Chondrocyte (in vitro differentiated cells): ENCODE measurements around the gene UBE3D. TPM values are rescaled to one million over a fixed set of nuclear protein-coding genes. Genes with fewer than 3 reads are reported as not detected.
"Not testable (repeated sequence)": the region's sequence is repeated elsewhere in the genome, so short reads cannot be mapped to it uniquely, and the experiment has no call there.

ENCODE experiments used
- DNase-seq: peaks from one replicate; pipeline ENCODE4 v3.0.0; 2021; ENCODE audit warnings: mixed read lengths, low spot score
- H3K27ac Mint-ChIP-seq: one replicate; pipeline ENCODE4 v1.8.0; 2021; ENCODE audit warnings: mild to moderate bottlenecking, moderate library complexity, mixed read lengths; ENCODE audit not compliant: unreplicated experiment
- H3K27me3 Mint-ChIP-seq: 2 replicates; pipeline ENCODE4 v1.8.0; 2021; ENCODE audit warnings: low read depth, mixed read lengths
- H3K36me3 Mint-ChIP-seq: 2 replicates; pipeline ENCODE4 v1.8.0; 2021; ENCODE audit warnings: low read depth, mixed read lengths
- H3K4me1 Mint-ChIP-seq: 2 replicates; pipeline ENCODE4 v1.8.0; 2021; ENCODE audit warnings: low read depth, mild to moderate bottlenecking, mixed read lengths
- H3K4me3 Mint-ChIP-seq: one replicate; pipeline ENCODE4 v1.8.0; 2021; ENCODE audit warnings: mild to moderate bottlenecking, moderate library complexity, mixed read lengths; ENCODE audit not compliant: unreplicated experiment
- H3K9me3 Mint-ChIP-seq: 2 replicates; pipeline ENCODE4 v1.8.0; 2021; ENCODE audit warnings: low read depth, mixed read lengths
- total RNA-seq: library from RNA; stranded (reverse); gene quantifications from 3 replicates; pipeline ENCODE4 v1.2.1, GENCODE V29; 2021
- TF ChIP-seq, protein P1 (sequence below): fragments of 200-600 bp; sonication (generic); IDR thresholded peaks from 2 replicates; pipeline ENCODE4 v1.5.0; 2021; ENCODE audit warnings: antibody characterized with exemption, mild to moderate bottlenecking, moderate library complexity

UBE3D gene
- total RNA-seq, 1 donor from 2014 or later = 3.0 TPM

DNA sequence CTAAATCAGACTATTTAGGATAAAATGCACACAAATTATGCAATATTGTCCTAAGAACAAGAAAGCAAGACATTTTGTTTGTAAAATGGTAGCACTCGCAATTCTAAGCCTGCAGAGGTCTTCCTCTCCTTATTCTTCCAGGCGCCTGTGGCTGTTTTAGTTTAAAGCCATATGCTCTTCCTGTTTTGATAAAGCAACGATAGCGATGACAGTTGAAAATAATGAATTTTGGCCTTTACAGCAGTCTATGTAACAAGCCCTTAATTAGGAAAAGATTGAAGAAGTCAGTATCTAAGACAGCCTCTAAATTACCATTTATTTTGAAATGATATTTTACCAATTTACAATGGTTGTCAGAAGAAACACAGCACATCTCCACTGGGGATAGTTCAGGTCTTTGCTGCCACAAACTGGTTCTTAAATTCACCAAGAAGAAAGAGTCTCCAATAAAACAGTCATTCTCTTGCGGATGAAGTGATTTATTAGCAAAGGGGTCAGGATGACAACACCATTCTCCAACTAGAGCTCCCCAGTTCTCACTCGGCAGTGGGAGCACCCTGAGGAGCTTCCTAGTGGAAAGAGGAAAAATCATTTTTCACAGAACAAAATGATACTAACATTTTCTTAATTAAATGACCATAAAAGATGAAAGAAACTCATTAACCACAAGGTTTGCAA lies 21.4 kb downstream of the UBE3D start:
- Mint-ChIP-seq H3K9me3 (no peaks in the 10 kb centered on the region), H3K36me3 (peaks cover 2% of the 10 kb centered on the region), H3K4me1 (peaks cover 2% of the 10 kb centered on the region), H3K27ac (no peak overlapping the region), H3K4me3 (no peak overlapping the region), H3K27me3 (no peaks in the 10 kb centered on the region)
- TF ChIP-seq, protein P1, sequence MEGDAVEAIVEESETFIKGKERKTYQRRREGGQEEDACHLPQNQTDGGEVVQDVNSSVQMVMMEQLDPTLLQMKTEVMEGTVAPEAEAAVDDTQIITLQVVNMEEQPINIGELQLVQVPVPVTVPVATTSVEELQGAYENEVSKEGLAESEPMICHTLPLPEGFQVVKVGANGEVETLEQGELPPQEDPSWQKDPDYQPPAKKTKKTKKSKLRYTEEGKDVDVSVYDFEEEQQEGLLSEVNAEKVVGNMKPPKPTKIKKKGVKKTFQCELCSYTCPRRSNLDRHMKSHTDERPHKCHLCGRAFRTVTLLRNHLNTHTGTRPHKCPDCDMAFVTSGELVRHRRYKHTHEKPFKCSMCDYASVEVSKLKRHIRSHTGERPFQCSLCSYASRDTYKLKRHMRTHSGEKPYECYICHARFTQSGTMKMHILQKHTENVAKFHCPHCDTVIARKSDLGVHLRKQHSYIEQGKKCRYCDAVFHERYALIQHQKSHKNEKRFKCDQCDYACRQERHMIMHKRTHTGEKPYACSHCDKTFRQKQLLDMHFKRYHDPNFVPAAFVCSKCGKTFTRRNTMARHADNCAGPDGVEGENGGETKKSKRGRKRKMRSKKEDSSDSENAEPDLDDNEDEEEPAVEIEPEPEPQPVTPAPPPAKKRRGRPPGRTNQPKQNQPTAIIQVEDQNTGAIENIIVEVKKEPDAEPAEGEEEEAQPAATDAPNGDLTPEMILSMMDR = no peak
- no peak for DNase-seq

DNA sequence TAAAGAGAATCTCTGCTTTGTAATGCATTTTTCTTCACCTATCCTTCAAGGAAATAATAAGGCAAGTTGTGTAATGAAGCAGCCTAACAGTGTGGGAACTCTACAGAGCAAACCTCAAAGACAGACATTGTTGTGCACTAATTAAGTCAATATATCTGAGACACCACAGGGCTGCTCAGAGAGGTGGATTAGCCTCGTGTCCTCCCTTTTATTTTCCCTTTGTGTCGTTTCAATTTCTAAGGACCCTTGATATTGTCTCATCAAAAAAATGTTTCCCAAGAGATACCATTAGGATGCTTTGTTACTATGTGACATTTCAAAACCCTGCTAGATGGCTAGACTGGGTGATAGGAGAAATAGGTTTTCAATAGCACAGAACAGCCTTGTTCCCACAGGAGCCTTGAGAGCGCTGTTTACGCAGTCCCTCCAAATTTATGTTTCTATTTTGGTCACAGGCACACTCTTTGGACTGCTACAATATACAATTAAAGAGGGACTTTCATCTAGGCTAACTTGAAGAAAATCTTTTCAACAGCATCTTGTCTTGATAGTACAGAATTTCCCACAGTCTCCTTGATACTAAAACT lies 23.1 kb downstream of the UBE3D start:
- H3K27ac Mint-ChIP-seq = no peak overlapping the region
- H3K27me3 Mint-ChIP-seq = no peaks in the 10 kb centered on the region
- no peaks in the 10 kb centered on the region for H3K9me3 Mint-ChIP-seq
- H3K36me3 Mint-ChIP-seq = peaks cover 2% of the 10 kb centered on the region
- peaks cover 6% of the 10 kb centered on the region for H3K4me1 Mint-ChIP-seq
- TF ChIP-seq, protein P1 = no peak
- H3K4me3 Mint-ChIP-seq = no peak overlapping the region
- no peak for DNase-seq

DNA sequence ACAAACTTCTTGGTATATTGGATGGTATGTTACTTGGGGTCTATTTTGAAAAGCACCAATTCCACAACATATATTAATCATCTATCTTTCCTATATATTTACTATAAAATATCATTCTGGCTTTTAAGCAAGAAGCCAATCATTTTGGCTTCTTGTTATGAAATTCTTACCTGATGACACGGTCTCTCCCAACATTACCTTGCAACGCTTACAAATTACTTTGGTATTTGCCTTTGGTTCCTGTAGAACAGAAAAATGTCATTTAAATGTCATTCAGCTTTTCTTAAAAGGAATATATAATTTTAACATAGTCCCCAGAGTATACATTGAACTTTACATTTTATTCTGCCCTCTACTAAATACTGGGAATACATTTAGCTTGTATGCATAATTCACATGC lies 27.4 kb downstream of the UBE3D start:
- H3K4me3 Mint-ChIP-seq = no peak overlapping the region
- DNase-seq = no peak
- H3K4me1 Mint-ChIP-seq = peaks cover 3% of the 10 kb centered on the region
- H3K9me3 Mint-ChIP-seq = no peaks in the 10 kb centered on the region
- TF ChIP-seq, protein P1 = no peak
- peaks cover 5% of the 10 kb centered on the region for H3K36me3 Mint-ChIP-seq
- no peaks in the 10 kb centered on the region for H3K27me3 Mint-ChIP-seq
- H3K27ac Mint-ChIP-seq = no peak overlapping the region

DNA sequence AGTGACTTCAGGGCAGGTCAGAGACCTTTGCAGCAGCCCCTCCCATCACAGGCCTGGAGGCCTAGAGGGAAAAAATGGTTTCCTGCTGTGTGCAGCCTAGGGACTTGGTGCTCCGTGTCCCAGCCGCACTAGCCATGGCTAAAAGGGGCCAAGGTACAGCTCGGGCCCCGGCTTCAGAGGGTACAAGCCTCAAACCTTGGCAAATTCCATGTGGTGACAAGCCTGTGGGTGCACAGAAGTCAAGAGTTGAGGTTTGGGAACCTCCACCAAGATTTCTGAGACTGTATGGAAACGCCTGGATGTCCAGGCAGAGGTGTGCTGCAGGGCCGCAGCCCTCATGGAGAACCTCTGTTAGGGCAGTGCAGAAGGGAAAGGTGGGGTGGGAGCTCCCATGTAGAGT lies 34.0 kb downstream of the UBE3D start:
- peaks cover 3% of the 10 kb centered on the region for H3K9me3 Mint-ChIP-seq
- no peak for DNase-seq
- H3K27ac Mint-ChIP-seq = no peak overlapping the region
- no peaks in the 10 kb centered on the region for H3K27me3 Mint-ChIP-seq
- H3K4me3 Mint-ChIP-seq = no peak overlapping the region
- H3K4me1 Mint-ChIP-seq = no peaks in the 10 kb centered on the region
- H3K36me3 Mint-ChIP-seq = peaks cover 13% of the 10 kb centered on the region
- TF ChIP-seq, protein P1 = no peak

DNA sequence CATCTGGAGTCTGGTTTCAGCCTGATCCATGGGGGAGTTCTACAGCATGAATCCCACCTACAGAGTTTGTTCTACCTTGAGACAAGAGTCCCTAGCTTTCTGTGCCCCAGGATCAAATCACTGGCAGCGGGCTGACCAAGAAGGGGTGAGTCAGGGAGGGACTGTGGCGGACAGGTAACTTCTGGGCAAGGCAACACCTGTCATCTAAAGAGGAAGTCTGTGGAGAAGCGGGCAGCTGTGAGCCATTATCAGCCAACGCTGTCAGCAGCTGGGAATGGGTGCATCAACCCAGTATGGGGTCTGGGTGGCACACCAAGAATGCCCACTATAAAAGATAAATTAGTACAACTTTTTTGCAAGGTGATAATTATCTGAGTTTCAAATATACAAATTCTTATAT lies 45.9 kb downstream of the UBE3D start:
- Mint-ChIP-seq H3K9me3 (peaks cover 14% of the 10 kb centered on the region), H3K4me3 (no peak overlapping the region), H3K4me1 (peaks cover 5% of the 10 kb centered on the region), H3K27ac (no peak overlapping the region), H3K27me3 (no peaks in the 10 kb centered on the region), H3K36me3 (peaks cover 13% of the 10 kb centered on the region)
- TF ChIP-seq, protein P1 = no peak
- DNase-seq = no peak

DNA sequence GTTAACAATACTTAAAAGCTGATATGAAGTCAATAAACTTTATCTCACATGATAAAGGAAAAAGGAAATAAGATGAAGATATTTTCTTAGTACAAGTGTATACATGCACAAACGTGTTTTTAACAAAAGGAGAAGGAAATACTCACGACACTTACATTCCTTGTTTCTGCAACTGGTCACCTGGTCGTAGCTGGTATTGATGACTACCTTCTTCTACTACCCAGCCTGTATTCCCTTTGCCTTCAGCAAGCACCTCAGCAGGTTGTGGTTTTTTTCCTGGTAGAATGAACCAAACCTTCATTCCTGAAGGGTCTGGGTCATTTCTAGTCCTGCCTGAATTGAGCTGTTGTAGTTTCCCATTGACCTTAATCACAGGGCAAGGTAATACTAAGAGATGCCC lies 54.5 kb downstream of the UBE3D start:
- not testable (repeated sequence) for H3K27ac Mint-ChIP-seq, DNase-seq, H3K27me3 Mint-ChIP-seq, H3K4me3 Mint-ChIP-seq
- H3K9me3 Mint-ChIP-seq = peaks cover 16% of the 10 kb centered on the region
- peaks cover 10% of the 10 kb centered on the region for H3K36me3 Mint-ChIP-seq
- H3K4me1 Mint-ChIP-seq = peaks cover 10% of the 10 kb centered on the region
